Activated CD4-positive, alpha-beta T cell treated with anti-CD3 and anti-CD28 coated beads, Interleukin-2, amount 50 U/mL, for 24 hours (primary cell): ENCODE data around the gene PTCH1.

Source experiments
- DNase-seq, 2 donors: peaks; one replicate each; pipeline ENCODE4 v3.0.0-alpha.2; 2020; ENCODE audit warnings: low read depth in 1 of 2, low spot score in 1 of 2

The PTCH1 gene

DNA sequence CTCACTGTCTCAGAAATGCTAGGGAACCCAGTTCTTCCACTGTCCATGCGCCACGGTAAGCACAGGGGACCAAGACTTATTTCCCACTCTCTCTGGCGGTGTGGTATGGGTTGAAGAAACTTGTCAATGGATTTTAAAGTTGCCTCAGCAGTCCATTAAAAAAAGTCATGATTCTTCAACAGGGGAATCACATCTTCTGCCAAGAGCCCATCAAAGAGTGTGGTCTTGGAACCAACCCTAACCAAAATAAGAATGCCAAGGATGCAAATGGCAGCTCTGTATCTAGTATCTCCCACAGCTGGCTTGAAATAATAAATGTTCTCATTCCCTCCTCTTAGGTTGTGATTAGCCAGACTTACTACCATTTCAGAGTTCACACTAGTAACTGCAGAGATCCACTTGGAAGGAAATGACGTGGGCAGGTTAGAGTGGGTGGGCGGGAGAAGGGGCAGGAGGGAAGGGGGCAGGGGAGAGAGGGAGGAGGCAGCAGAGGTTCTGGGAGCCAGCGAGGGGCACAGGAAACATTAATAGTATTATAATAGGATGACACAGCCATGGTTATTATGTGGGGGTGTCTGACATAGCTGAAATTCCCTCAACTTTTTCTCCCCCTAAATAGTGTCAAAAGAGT is 17.6 kb downstream of the PTCH1 start:
- DNase-seq: no peak

GRCh38 chr9:95498641-95499040 is 18.1 kb downstream of the PTCH1 start:
- no peak for DNase-seq

- DNase-seq: no peak
These were observed 19.0 kb downstream of the PTCH1 start for GRCh38 chr9:95497772-95498171.

DNA sequence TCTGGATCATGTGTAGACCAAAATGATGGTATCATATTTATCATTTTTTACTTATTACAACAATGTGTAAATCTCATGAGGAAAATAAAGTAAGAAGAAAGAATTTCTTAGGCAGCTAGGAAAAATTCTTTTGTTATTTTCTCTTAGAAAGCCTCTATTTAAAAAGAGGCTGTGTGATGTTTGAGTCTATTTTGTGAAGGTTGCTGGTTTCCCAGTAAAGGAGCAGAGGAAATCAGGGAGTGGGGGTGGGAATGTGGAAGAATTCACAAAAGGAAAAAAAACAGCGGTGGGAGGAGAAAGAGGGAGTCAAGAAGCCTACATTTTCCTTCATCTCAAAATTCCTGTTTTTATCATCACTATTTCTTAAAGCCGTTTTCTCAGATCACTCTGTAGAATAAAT is 20.1 kb downstream of the PTCH1 start:
- DNase-seq: no peak

DNA sequence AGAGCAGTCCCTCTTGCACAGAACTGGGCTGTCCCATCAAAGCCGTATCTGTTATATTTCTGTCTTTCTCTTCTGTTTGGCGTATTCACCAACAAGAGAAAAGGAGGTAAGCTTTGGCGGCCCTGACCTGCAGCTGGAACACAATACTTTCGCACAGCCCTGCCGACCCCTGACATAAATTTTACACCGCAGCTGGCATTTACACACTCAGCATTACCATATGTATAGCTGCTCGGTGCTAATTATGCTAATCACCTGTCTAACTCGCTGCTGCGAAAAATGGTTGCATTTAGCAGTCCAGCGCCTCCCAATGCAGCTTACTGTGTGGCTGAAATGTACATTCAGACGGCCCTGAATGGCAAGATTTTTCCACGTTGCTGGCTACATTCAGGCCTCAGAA is 20.8 kb downstream of the PTCH1 start:
- DNase-seq: no peak

DNA sequence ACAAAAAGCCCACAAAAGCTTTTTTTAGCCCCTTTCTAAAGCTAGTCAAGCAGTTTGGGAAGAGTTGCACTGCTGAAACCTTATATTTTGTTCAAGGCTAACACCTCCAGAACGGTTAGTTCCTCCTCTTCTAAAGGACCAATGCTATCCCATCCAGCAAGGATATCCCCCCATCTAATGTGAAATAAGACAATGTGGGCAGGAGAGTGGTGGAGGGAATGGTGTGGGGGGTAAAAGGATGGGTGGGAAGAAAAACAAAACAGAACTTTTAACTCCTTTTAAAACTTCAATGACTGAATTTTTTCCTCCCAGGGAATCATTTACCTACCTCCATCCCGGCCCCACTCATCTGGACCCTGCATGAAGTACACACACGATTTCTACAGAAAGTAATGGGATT is 21.2 kb downstream of the PTCH1 start:
- DNase-seq: no peak

- peak; percentile 60 to 80 for DNase-seq
These were observed 22.1 kb downstream of the PTCH1 start for GRCh38 chr9:95494416-95495371.

DNA sequence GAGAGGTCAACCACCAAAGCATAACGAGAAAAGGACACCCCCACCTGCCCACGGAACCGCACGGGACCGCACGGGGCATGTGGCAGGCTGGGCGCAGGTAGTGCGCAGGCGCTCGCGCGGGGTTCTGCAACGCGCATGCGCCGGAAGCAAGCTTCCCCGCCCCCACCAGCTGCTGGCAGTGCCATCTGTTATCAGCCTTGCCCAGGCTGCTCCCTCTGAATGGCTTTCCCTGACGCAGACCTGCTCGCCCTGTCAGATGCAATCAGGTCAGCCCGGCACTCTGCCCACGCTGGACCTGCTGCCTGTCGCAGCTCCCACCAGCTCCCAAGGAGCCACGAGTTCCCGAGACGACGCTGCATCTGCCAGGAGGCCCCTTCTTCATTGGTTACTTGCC is 22.8 kb downstream of the PTCH1 start:
- no peak for DNase-seq

DNA sequence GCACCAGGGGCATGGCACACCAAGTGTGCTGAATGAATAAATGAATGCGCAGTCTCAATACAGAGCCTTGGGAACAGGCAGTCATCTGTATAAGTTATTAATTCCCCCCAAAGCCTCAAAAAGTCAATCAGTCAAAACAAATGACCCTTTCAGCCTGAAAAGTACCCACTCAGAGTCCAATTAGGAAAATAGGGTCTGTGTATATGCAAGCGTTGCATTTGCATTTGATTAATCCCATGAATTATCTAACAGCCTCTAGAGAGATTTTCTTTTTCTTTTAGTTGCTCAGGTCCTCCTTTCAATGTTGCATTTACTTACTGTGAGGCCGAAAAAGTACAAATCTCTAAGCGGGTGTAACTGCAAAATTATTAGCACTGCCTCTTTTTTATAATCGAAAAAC is 23.4 kb downstream of the PTCH1 start:
- DNase-seq: no peak

DNA sequence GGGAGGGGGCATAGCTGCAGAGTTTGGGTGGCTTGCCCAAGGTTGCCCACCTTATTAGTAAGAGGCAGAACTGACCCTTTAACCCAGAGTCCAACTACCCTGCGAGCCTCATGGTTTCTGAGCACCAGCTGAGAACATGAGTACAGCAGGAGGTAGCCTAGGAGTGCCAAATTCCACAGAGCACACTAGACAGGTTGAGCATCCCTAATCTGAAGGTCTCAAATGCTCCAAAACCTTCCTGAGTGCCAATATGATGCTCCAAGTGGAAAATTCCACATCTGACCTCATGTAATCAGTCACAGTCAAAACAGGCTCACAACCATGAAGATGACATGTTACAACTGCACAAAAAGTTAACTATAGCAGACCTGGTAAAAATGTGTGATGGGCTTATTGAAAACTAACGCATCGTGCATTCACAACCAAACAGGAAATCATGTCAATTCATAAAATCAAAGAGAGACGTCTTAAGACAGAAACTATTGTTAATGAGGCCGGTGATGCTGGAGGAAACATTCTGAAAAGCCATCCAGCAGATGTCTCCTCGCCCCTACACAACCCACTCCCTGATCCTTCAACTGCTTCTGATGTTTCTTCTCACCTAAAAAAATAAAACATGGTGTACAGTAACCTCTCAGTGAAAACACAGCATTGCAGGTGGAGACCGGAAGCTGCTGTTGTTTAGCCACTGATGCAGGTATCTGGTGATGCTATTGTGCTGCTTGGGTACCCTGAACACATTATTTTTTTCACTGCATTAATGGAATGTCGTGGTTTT is 25.0 kb downstream of the PTCH1 start:
- no peak for DNase-seq

GRCh38 chr9:95488954-95489353 is 27.8 kb downstream of the PTCH1 start:
- no peak for DNase-seq

DNA sequence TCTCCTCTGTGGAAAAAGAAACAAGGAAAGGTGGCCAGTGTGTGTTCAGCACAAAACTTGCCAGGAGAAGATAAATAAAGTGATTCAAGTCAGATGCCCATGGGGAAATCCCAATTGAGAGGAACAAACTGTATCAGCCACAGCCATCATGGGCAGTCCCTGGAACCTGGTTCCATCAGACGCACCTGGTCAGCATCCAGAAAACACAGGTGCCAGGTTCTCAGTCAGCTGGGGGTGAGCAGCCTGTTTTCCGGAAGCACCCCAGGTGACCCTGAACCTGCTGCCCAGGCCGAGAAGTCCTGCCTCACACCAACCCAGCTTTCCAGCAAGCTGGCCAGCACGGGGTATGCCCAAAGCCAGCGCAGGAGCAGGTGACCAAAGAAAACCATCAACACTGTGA is 30.5 kb downstream of the PTCH1 start:
- no peak for DNase-seq

GRCh38 chr9:95484225-95484624 is 32.5 kb downstream of the PTCH1 start:
- DNase-seq: no peak

DNA sequence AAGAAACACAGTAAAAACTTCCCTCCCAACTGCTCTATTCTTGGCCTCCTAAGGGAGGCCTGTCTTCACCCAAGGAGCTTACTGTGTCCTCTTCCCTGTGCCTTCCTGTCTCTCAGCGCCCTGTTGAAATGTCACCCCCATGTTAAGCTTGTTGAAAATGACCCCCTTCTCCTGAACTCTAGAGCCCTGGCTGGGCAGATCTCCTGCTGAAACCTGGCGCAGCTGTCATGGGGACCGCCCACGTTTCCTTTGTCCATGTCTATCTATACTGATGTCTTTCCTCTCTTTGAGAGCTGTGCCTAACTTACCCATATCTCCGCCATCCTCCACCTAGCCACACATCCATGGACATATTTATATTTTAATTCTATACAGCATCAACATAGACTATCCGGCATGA is 33.3 kb downstream of the PTCH1 start:
- DNase-seq: no peak

- DNase-seq: no peak
These were observed 34.1 kb downstream of the PTCH1 start for GRCh38 chr9:95482621-95483020.

- DNase-seq: no peak
These were observed 35.8 kb downstream of the PTCH1 start for GRCh38 chr9:95481000-95481399.

GRCh38 chr9:95480346-95480745 is 36.4 kb downstream of the PTCH1 start:
- no peak for DNase-seq

DNA sequence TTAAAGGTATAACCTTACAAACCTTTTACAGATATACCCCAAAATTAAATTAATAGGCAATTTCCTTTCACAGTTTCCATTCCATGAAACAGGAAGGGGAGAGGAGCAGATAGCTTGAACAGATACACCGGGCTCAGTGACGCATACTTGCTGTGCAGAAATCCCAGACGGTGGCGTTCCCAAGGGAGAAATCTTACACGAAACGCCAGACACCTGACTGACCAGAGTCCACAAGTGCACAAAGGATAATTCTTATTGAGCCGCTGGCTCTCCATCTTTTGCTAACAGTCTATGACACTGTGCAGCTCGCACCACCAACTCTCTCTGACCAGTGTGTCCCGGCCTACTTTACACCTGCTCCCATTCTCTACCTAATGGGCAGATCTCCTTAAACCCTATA is 37.4 kb downstream of the PTCH1 start:
- DNase-seq: no peak

DNA sequence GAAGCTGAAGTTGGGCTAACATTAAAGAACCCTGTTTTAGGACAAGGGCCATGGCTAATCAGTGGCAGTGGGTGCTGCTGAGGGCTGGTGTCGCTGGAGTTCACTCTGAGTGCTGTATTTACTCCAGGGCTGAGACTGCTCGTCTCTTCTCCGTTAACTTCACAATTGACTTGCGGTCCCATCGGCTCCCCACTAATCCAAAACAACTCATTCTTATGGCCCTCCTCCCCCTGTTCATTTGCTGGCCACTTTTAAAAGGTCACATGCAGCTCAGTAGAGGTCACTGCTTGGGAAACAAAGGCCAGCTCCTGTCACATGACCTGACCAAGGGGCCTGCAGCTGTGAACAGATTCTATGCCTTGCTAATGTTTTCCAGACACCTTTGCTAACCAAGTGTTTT is 38.4 kb downstream of the PTCH1 start:
- DNase-seq: no peak

- no peak for DNase-seq
These were observed 38.9 kb downstream of the PTCH1 start for GRCh38 chr9:95477885-95478284.

- no peak for DNase-seq
These were observed 39.3 kb downstream of the PTCH1 start for GRCh38 chr9:95477441-95477840.

DNA sequence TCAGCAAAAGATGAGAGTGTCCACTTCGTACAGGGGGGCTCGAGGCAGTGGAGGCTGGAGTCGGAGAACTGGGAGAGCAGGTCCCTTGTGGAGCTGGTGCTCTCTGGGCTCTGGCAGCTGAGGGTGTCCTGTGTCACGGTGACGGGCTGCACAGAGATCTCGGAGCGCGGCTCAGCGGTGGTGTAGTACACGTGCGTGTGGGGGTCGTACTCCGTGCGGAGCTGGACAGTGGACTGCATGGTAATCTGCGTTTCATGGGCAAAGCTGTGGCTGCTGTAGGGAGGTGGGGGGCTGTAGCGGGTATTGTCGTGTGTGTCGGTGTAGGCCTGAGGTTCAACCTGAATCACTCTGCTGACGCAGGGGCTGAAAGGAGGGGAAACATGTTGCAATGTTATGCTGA is 48.0 kb downstream of the PTCH1 start:
- DNase-seq: no peak
